LNCaP clone FGC (cell line): Measurements from ENCODE around the gene TCN2.

Source experiments
- DNase-seq: peaks from one replicate; pipeline ENCODE4 v3.0.0-alpha.2; 2011; ENCODE audit warnings: low read depth
- H3K4me3 ChIP-seq: 2 replicates; pipeline ENCODE4 v1.5.1; 2011; ENCODE audit warnings: mild to moderate bottlenecking, low read depth, low read length, control low read depth
- CTCF ChIP-seq: IDR thresholded peaks from 2 replicates; pipeline ENCODE4 v1.5.1; 2012; ENCODE audit warnings: mild to moderate bottlenecking; ENCODE audit not compliant: control insufficient read depth, insufficient read depth; ENCODE audit errors: extremely low read depth

The TCN2 gene

GRCh38 chr22:30609260-30610185, 2.5 kb downstream of the TCN2 start:
- H3K4me3 ChIP-seq, result no peak overlapping the region
- DNase-seq, result no peak

DNA sequence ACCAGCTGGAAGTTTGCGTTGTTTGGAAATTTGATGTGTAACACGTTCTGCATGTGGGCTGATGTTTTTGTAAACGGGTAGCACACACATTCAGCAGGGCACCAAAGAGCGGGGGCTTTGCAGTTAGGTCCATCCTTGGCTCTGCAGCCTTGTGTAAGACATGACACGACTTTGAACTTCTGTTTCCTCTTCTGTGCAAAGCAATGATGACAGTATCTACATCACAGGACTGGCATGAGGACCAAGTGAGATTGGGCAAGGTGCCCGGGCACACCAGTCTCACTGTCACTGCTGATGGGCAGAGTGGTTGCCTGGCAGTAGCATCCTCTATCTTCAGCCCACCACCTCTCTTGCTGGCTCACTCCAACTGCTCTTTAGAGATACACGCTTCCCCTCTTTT, 3.3 kb downstream of the TCN2 start:
- no peak for TF ChIP-seq CTCF
- H3K4me3 ChIP-seq, result no peak overlapping the region

More at GRCh38 chr22:30609260-30610185, 2.5 kb downstream of the TCN2 start:
- TF ChIP-seq CTCF, result no peak

DNA sequence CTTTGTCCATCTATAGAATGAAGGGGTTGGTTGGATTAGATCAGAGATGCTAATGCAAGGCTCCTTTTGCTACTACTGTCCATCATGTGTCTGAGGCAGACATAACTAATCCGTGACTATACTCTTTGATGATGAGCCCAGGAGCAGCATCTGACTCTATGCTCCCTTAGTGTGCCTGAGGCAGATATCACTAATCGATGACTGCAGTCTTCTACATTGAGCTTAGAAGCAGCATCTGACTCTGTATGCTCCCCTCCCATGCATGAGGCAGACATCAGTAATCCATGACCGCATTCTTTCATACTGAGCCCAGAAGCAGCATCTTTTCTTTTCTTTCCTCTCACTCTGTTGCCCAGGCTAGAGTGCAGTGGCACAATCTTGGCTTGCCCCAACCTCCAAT, 4.2 kb downstream of the TCN2 start:
- H3K4me3 ChIP-seq, result no peak overlapping the region
- DNase-seq, result no peak
- no peak for TF ChIP-seq CTCF

More for the DNA sequence above, 3.3 kb downstream of the TCN2 start:
- DNase-seq, result no peak

DNA sequence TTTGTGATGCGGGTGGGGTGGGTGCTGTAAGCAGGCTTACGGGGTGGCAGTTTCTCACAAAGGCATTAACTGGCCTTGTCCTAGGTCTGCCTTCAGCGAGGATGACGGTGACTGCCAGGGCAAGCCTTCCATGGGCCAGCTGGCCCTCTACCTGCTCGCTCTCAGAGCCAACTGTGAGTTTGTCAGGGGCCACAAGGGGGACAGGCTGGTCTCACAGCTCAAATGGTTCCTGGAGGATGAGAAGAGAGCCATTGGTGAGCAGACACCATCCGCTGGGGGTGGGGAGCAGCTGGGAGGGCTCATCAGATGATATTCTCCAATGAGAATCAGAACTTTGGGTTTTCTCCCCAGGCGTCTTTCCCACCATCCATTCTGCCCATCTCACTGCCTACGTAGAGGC, 5.8 kb downstream of the TCN2 start:
- no peak overlapping the region for H3K4me3 ChIP-seq
- no peak for DNase-seq
- TF ChIP-seq CTCF, result no peak

DNA sequence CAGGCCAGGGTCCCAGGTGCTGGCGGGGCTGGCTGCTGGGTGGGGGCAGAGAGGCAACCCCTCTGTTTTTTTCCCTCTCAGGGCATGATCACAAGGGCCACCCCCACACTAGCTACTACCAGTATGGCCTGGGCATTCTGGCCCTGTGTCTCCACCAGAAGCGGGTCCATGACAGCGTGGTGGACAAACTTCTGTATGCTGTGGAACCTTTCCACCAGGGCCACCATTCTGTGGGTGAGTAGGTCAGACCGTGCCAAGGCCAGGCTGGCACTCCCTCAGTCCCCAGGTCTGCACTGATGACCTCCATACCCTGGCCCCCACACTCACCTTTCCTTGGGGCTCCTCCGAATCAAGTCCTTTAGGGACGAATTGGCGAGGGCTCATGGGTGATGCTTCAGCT, 7.3 kb downstream of the TCN2 start:
- H3K4me3 ChIP-seq, result no peak overlapping the region
- TF ChIP-seq CTCF, result no peak
- no peak for DNase-seq

GRCh38 chr22:30614879-30615278, 7.9 kb downstream of the TCN2 start:
- H3K4me3 ChIP-seq, result no peak overlapping the region
- TF ChIP-seq CTCF, result no peak
- no peak for DNase-seq
